GM18498 (cell line): ENCODE results near the gene RHEBL1.

Experiments used
- ATAC-seq: cut with Tn5 transposase; IDR thresholded peaks from one replicate; pipeline ENCODE4 v1.9.1; 2021; ENCODE audit warnings: mild to moderate bottlenecking, moderate library complexity; ENCODE audit not compliant: unreplicated experiment

RHEBL1 gene

GRCh38 chr12:49038291-49038955 lies 31.4 kb downstream of the RHEBL1 start:
- ATAC-seq, result no peak

GRCh38 chr12:49037947-49038237 lies 31.9 kb downstream of the RHEBL1 start:
- ATAC-seq, result no peak

GRCh38 chr12:49037111-49037946 lies 32.5 kb downstream of the RHEBL1 start:
- ATAC-seq, result no peak

GRCh38 chr12:49036029-49036428 lies 33.8 kb downstream of the RHEBL1 start:
- no peak for ATAC-seq

GRCh38 chr12:49034286-49034622 lies 35.5 kb downstream of the RHEBL1 start:
- ATAC-seq, result no peak

- ATAC-seq, result no peak
Observed at GRCh38 chr12:49033611-49034285, 36.0 kb downstream of the RHEBL1 start.

GRCh38 chr12:49032679-49033447 lies 36.9 kb downstream of the RHEBL1 start:
- ATAC-seq, result no peak

GRCh38 chr12:49032276-49032675 lies 37.5 kb downstream of the RHEBL1 start:
- no peak for ATAC-seq

GRCh38 chr12:49031573-49032161 lies 38.1 kb downstream of the RHEBL1 start:
- no peak for ATAC-seq

- no peak for ATAC-seq
Observed at GRCh38 chr12:49030714-49031572, 38.8 kb downstream of the RHEBL1 start.

GRCh38 chr12:49030119-49030518 lies 39.7 kb downstream of the RHEBL1 start:
- no peak for ATAC-seq

- no peak for ATAC-seq
Observed at GRCh38 chr12:49028666-49029275, 41.0 kb downstream of the RHEBL1 start.

GRCh38 chr12:49027846-49028555 lies 41.8 kb downstream of the RHEBL1 start:
- ATAC-seq, result no peak

- ATAC-seq, result no peak
Observed at GRCh38 chr12:49026678-49027480, 42.9 kb downstream of the RHEBL1 start.

GRCh38 chr12:49026101-49026500 lies 43.7 kb downstream of the RHEBL1 start:
- ATAC-seq, result no peak

- no peak for ATAC-seq
Observed at GRCh38 chr12:49025463-49025862, 44.3 kb downstream of the RHEBL1 start.

GRCh38 chr12:49024543-49024942 lies 45.2 kb downstream of the RHEBL1 start:
- ATAC-seq, result no peak

GRCh38 chr12:49023812-49024211 lies 46.0 kb downstream of the RHEBL1 start:
- no peak for ATAC-seq
